Anterior cingulate cortex (tissue), 58 donors: ENCODE measurements around the gene ARHGAP26.

Experiments used
- DNase-seq, 58 donors: peaks; one replicate each; lab custom pipeline; 2025; lab: John Stamatoyannopoulos, UW

The ARHGAP26 gene

GRCh38 chr5:143156086-143156485, 385.9 kb downstream of the ARHGAP26 start:
- no peak for DNase-seq

GRCh38 chr5:143156572-143156971, 386.4 kb downstream of the ARHGAP26 start:
- no peak for DNase-seq

GRCh38 chr5:143159031-143159430, 388.9 kb downstream of the ARHGAP26 start:
- DNase-seq = no peak

GRCh38 chr5:143161885-143162540, 391.8 kb downstream of the ARHGAP26 start:
- DNase-seq = no peak

GRCh38 chr5:143162810-143163209, 392.6 kb downstream of the ARHGAP26 start:
- DNase-seq = no peak

GRCh38 chr5:143164557-143164956, 394.4 kb downstream of the ARHGAP26 start:
- DNase-seq = no peak

GRCh38 chr5:143165049-143165880, 395.1 kb downstream of the ARHGAP26 start:
- no peak for DNase-seq

GRCh38 chr5:143166090-143166489, 395.9 kb downstream of the ARHGAP26 start:
- no peak for DNase-seq

GRCh38 chr5:143166661-143167420, 396.7 kb downstream of the ARHGAP26 start:
- DNase-seq = no peak

- no peak for DNase-seq
Measured at GRCh38 chr5:143168171-143168741, 398.1 kb downstream of the ARHGAP26 start.

- DNase-seq = no peak
Measured at GRCh38 chr5:143168921-143169810, 399.0 kb downstream of the ARHGAP26 start.

- DNase-seq = no peak
Measured at GRCh38 chr5:143170104-143170503, 399.9 kb downstream of the ARHGAP26 start.

GRCh38 chr5:143170977-143171376, 400.8 kb downstream of the ARHGAP26 start:
- DNase-seq = no peak

GRCh38 chr5:143172739-143173138, 402.6 kb downstream of the ARHGAP26 start:
- DNase-seq = no peak

GRCh38 chr5:143173139-143173889, 403.1 kb downstream of the ARHGAP26 start:
- no peak for DNase-seq

- no peak for DNase-seq
Measured at GRCh38 chr5:143174714-143175398, 404.7 kb downstream of the ARHGAP26 start.

GRCh38 chr5:143176048-143176447, 405.9 kb downstream of the ARHGAP26 start:
- peak in 1 of 58 donors; percentile 3 for DNase-seq

- peak in 28 of 58 donors; percentile 2 to 66 (median 32) for DNase-seq
Measured at GRCh38 chr5:143177263-143177983, 407.2 kb downstream of the ARHGAP26 start.
